Measurements from ENCODE around the gene ZDHHC14.
"Not testable (repeated sequence)": the region's sequence is repeated elsewhere in the genome, so short reads cannot be mapped to it uniquely, and the experiment has no call there.

The ZDHHC14 gene

DNA sequence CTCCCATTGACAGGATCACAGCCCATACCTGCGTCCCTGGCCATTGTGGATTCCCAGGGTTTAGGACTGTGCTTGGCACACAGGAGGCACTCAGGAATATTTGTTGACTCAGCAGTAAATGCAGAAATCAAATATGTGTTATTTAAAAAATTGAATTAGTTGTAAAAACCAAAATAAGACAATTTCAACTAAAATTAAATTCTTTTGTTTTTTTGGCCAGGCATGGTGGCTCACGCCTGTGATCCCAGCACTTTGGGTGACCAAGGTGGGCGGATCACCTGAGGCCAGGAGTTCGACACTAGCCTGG, 85.3 kb downstream of the ZDHHC14 start:
- H3K27me3 ChIP-seq (ENCODE audit: control insufficient read depth in 1 of 2, insufficient read depth in 2 of 2, low read length in 2 of 2), result no peaks in the 10 kb centered on the region
- no peaks in the 10 kb centered on the region for H3K9me3 ChIP-seq (ENCODE audit: control insufficient read depth in 2 of 2, low read length in 2 of 2)
- H3K4me1 ChIP-seq (ENCODE audit: control insufficient read depth, insufficient read depth, low read length), result peaks cover 3% of the 10 kb centered on the region
- H3K4me3 ChIP-seq (ENCODE audit: low read length in 2 of 2), result no peak overlapping the region
- no peaks in the 10 kb centered on the region for H3K36me3 ChIP-seq (ENCODE audit: control insufficient read depth in 2 of 2, insufficient read depth in 2 of 2, low read length in 2 of 2)
- H3K9ac ChIP-seq (ENCODE audit: low read length in 2 of 2), result no peak overlapping the region
- H3K27ac ChIP-seq (ENCODE audit: low read length), result no peak overlapping the region

DNA sequence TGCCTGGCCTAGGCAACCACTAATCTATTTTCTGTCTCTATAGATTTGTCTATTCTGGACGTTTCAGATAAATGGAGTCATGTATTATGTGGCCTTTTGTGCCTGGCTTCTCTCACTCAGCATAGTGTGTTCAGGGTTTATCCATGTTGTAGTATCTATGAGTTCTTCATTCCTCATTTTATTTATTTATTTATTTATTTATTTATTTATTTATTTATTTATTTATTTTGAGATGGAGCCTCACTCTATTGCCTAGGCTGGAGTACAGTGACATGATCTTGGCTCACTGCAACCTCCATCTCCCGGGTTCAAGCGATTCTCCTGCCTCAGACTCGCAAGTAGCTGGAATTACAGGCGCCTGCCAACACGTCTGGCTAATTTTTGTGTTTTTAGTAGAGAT, 86.3 kb downstream of the ZDHHC14 start:
- not testable (repeated sequence) for H3K9me3 ChIP-seq (ENCODE audit: control insufficient read depth in 2 of 2, low read length in 2 of 2); H3K4me3 ChIP-seq (ENCODE audit: low read length in 2 of 2); H3K4me1 ChIP-seq (ENCODE audit: control insufficient read depth, insufficient read depth, low read length); H3K36me3 ChIP-seq (ENCODE audit: control insufficient read depth in 2 of 2, insufficient read depth in 2 of 2, low read length in 2 of 2); H3K27me3 ChIP-seq (ENCODE audit: control insufficient read depth in 1 of 2, insufficient read depth in 2 of 2, low read length in 2 of 2); H3K27ac ChIP-seq (ENCODE audit: low read length); H3K9ac ChIP-seq (ENCODE audit: low read length in 2 of 2)

DNA sequence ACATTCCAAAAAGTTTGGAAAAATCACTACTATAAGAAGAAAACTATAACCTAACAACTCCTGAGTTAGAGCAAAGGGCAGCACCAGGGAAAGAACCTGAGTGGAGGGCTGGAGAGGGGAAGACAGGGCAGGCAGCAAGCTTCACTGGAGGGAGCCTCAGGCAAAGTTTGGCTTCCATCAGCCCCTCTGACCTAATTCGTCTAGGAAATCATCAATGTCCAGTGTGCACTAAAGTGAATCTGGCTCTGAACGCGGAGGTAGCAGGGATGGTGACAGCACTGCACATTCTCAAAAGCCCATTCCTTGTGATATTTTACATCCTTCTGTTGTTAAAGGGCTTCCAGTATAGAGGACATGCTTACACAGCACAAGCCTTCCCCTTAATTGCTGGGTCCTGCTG, 87.1 kb downstream of the ZDHHC14 start:
- no peak overlapping the region for H3K27ac ChIP-seq (ENCODE audit: low read length)
- H3K4me3 ChIP-seq (ENCODE audit: low read length in 2 of 2), result no peak overlapping the region
- no peaks in the 10 kb centered on the region for H3K36me3 ChIP-seq (ENCODE audit: control insufficient read depth in 2 of 2, insufficient read depth in 2 of 2, low read length in 2 of 2)
- H3K9ac ChIP-seq (ENCODE audit: low read length in 2 of 2), result no peak overlapping the region
- H3K27me3 ChIP-seq (ENCODE audit: control insufficient read depth in 1 of 2, insufficient read depth in 2 of 2, low read length in 2 of 2), result no peaks in the 10 kb centered on the region
- H3K4me1 ChIP-seq (ENCODE audit: control insufficient read depth, insufficient read depth, low read length), result no peaks in the 10 kb centered on the region
- H3K9me3 ChIP-seq (ENCODE audit: control insufficient read depth in 2 of 2, low read length in 2 of 2), result no peaks in the 10 kb centered on the region

DNA sequence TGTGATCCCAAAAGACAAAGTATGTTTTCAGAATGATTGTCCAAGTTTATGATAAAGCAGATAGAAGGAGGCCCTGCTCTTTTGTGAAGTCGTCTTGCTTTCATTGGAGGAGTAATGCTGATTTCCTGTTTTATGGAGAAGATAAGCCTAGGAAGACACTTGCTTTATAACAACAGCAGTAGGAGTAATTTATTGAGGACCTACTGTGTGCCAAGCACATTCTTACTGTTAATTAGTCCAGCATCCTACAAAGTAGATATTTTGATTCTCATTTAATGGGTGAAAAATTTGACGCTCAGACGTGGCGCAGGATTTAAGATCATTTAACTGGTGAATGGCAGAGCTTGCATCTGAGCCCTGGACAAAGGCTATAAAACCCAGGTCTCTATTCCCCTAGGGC, 87.6 kb downstream of the ZDHHC14 start:
- Histone ChIP-seq H3K9me3 (ENCODE audit: control insufficient read depth in 2 of 2, low read length in 2 of 2) (no peaks in the 10 kb centered on the region), H3K36me3 (ENCODE audit: control insufficient read depth in 2 of 2, insufficient read depth in 2 of 2, low read length in 2 of 2) (no peaks in the 10 kb centered on the region), H3K27me3 (ENCODE audit: control insufficient read depth in 1 of 2, insufficient read depth in 2 of 2, low read length in 2 of 2) (no peaks in the 10 kb centered on the region)

DNA sequence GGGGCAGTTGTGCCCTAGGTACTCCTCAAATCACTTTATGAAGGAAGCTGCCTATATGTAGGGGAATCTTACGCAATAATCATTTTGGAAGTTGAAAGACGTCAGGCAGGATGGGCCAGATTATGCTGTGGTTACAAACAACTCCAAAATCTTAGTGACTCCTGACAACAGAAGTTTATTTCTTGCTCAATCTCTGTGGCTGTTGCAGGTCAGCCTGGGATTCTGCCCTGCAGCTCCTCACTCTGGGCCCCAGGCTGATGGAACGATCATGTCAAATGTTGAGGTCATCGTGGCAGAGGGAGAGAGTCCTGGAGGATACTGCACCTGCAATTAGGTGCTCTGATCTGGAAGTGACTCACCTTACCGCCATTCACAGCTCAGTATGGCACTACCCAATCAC, 88.4 kb downstream of the ZDHHC14 start:
- H3K36me3 ChIP-seq (ENCODE audit: control insufficient read depth in 2 of 2, insufficient read depth in 2 of 2, low read length in 2 of 2), result no peaks in the 10 kb centered on the region
- H3K9ac ChIP-seq (ENCODE audit: low read length in 2 of 2), result no peak overlapping the region
- no peaks in the 10 kb centered on the region for H3K4me1 ChIP-seq (ENCODE audit: control insufficient read depth, insufficient read depth, low read length)
- H3K27ac ChIP-seq (ENCODE audit: low read length), result no peak overlapping the region
- H3K27me3 ChIP-seq (ENCODE audit: control insufficient read depth in 1 of 2, insufficient read depth in 2 of 2, low read length in 2 of 2), result no peaks in the 10 kb centered on the region
- H3K9me3 ChIP-seq (ENCODE audit: control insufficient read depth in 2 of 2, low read length in 2 of 2), result no peaks in the 10 kb centered on the region
- no peak overlapping the region for H3K4me3 ChIP-seq (ENCODE audit: low read length in 2 of 2)

More for the DNA sequence above, 87.6 kb downstream of the ZDHHC14 start:
- Histone ChIP-seq H3K4me1 (ENCODE audit: control insufficient read depth, insufficient read depth, low read length) (no peaks in the 10 kb centered on the region), H3K27ac (ENCODE audit: low read length) (no peak overlapping the region), H3K9ac (ENCODE audit: low read length in 2 of 2) (no peak overlapping the region), H3K4me3 (ENCODE audit: low read length in 2 of 2) (no peak overlapping the region)

DNA sequence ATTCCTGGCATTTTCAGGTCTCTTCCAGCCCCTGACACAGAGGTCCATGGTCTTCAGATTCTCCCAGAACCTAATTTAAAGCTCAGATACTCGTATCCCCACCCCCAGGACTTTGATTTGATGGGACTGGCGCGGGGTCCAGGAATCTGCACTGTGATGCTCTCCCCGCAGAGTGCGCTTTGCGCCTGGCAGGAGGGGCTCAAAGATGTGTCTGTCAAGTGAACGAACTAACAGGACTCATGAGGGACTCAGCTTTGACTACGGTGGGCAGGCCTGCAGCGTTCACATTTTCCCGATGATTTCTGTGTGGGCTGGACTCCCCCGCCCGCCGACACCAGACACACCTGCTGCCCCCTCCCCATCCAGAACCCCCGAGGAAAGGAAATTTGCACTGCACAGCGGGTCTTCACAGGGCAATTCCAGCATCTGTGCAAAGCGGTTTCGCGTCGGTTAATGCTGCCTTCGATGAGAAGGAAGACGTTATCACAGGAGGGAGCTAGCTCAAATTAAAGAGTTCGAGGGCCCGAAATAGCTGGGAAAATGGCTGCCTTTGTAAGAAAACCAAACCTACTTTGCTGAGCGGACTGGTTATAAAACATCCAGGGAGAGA, 90.2 kb downstream of the ZDHHC14 start:
- Histone ChIP-seq H3K9me3 (ENCODE audit: control insufficient read depth in 2 of 2, low read length in 2 of 2) (no peaks in the 10 kb centered on the region), H3K4me3 (ENCODE audit: low read length in 2 of 2) (no peak overlapping the region), H3K27me3 (ENCODE audit: control insufficient read depth in 1 of 2, insufficient read depth in 2 of 2, low read length in 2 of 2) (no peaks in the 10 kb centered on the region)

DNA sequence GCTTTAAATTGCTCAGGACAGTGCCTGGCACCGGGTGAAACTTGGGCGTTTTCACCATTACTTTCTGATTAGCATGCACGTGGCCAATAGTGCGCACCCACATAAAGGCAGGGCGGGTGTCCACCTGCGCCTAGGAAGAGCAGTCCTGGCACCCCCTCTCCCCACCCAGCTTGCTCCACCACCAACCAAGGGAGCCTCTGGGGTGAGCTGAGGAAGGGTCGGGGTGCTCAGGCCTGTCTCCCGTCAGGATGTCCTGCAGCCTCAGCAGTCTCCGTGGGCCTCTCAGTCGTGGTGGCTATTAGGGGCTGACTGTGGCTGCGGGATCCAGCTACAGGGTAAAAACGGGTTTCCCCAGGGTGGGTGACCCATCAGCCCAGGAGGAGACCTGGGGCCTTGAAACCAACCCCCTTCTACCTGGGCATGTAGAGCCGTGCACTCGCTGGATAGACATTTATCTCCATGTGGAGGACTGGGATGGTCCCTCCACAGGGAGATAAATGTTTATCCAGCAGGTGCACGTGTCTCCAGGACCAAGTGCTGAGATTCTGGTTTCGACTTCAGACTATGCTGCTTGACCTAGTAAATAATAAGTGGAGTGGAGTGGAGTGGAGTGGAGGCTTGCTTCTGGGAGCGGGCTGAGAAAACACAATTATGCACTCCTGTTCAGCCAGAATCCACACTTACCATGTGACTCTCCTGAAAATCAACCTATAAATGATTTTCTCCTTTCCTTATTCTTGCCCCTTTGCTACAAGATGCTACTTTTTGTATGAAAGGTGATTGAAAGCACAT, 91.1 kb downstream of the ZDHHC14 start:
- Histone ChIP-seq H3K27ac (ENCODE audit: low read length) (no peak overlapping the region), H3K4me1 (ENCODE audit: control insufficient read depth, insufficient read depth, low read length) (no peaks in the 10 kb centered on the region), H3K9ac (ENCODE audit: low read length in 2 of 2) (no peak overlapping the region), H3K27me3 (ENCODE audit: control insufficient read depth in 1 of 2, insufficient read depth in 2 of 2, low read length in 2 of 2) (no peaks in the 10 kb centered on the region), H3K4me3 (ENCODE audit: low read length in 2 of 2) (no peak overlapping the region), H3K36me3 (ENCODE audit: control insufficient read depth in 2 of 2, insufficient read depth in 2 of 2, low read length in 2 of 2) (no peaks in the 10 kb centered on the region), H3K9me3 (ENCODE audit: control insufficient read depth in 2 of 2, low read length in 2 of 2) (no peaks in the 10 kb centered on the region)

More for the DNA sequence above, 90.2 kb downstream of the ZDHHC14 start:
- no peaks in the 10 kb centered on the region for H3K36me3 ChIP-seq (ENCODE audit: control insufficient read depth in 2 of 2, insufficient read depth in 2 of 2, low read length in 2 of 2)
- H3K4me1 ChIP-seq (ENCODE audit: control insufficient read depth, insufficient read depth, low read length), result no peaks in the 10 kb centered on the region
- H3K27ac ChIP-seq (ENCODE audit: low read length), result no peak overlapping the region
- H3K9ac ChIP-seq (ENCODE audit: low read length in 2 of 2), result no peak overlapping the region

DNA sequence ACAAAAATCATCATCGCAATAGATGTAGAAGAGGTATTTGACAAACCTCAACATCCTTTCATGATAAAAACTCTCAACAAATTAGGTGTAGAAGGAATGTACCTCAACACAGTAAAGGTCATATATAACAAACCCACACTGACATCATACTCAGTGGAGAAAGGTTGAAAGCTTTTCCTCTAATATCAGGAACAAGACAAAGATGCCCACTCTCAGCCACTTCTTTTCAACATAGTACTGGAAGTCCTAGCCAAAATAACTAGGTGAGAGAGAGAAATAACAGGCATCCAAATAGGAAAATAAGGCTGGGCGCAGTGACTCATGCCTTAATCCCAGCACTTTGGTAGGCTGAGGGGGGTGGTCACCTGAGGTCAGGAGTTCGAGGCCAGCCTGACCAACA, 95.8 kb downstream of the ZDHHC14 start:
- H3K36me3 ChIP-seq (ENCODE audit: control insufficient read depth in 2 of 2, insufficient read depth in 2 of 2, low read length in 2 of 2), result no peaks in the 10 kb centered on the region
- no peak overlapping the region for H3K27ac ChIP-seq (ENCODE audit: low read length)
- no peaks in the 10 kb centered on the region for H3K4me1 ChIP-seq (ENCODE audit: control insufficient read depth, insufficient read depth, low read length)
- no peaks in the 10 kb centered on the region for H3K27me3 ChIP-seq (ENCODE audit: control insufficient read depth in 1 of 2, insufficient read depth in 2 of 2, low read length in 2 of 2)
- no peak overlapping the region for H3K4me3 ChIP-seq (ENCODE audit: low read length in 2 of 2)
- H3K9ac ChIP-seq (ENCODE audit: low read length in 2 of 2), result no peak overlapping the region
- H3K9me3 ChIP-seq (ENCODE audit: control insufficient read depth in 2 of 2, low read length in 2 of 2), result no peaks in the 10 kb centered on the region

DNA sequence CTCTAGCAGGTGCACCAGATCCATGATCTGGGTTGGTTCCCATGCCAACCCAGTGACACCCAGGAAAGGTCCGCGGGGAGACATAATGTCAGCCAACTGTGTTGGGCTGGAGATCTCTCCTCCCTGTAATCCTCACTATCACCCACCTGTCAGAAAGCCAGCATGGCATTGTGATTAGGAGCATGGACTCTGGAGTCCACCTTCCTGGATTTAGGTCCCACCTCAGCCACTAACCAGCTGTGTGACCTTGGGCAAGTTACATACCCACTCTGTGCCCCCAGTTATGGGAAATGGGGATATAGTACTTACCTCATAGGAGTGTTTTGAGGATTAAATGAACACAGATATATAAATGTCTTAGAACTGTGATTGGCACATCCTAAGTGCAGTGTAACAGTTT, 97.9 kb downstream of the ZDHHC14 start:
- no peaks in the 10 kb centered on the region for H3K4me1 ChIP-seq (ENCODE audit: control insufficient read depth, insufficient read depth, low read length)
- H3K27ac ChIP-seq (ENCODE audit: low read length), result no peak overlapping the region

DNA sequence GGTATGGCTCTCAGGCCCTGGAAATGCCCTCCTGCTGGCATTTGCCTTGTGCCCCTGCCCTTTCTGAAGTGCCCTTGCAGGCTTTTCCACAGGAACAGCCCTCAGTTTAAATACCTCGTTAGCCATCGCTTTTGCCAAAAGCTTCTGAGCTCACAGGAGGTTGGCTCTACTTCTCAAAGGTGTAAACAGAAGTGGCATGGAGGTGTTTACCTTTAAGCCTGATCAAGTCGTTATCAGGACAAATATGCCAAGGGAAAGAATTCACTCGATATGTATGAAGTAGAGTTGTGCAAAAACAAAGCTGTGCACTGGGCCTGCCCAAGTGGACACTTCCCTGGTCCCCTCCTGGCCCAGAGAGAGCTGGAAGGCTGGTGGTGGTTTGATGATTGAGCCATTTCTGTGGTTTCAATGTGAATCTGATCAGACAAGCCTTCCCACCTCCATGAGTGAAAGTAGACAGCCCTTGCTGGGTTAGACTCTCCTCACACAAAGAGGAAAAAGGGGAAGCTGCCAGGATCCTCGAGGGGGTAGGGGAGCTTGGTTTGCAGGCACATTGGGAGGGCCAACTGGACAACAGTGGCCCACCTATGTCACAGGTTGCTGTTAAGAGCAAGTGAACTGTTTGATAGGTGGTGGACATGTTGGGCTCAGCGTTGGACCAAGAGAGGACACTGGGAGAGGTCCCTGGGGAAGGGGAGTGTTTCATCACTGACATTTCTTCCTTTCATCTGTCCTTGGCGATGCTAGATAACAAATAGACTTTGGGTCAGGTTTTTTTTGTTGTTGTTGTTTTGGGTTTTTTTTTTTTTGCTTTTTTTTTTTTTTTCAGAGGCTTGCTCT, 98.7 kb downstream of the ZDHHC14 start:
- no peak overlapping the region for H3K27ac ChIP-seq (ENCODE audit: low read length)
- H3K9me3 ChIP-seq (ENCODE audit: control insufficient read depth in 2 of 2, low read length in 2 of 2), result no peaks in the 10 kb centered on the region
- no peak overlapping the region for H3K4me3 ChIP-seq (ENCODE audit: low read length in 2 of 2)
- no peak overlapping the region for H3K9ac ChIP-seq (ENCODE audit: low read length in 2 of 2)
- H3K4me1 ChIP-seq (ENCODE audit: control insufficient read depth, insufficient read depth, low read length), result no peaks in the 10 kb centered on the region
- H3K36me3 ChIP-seq (ENCODE audit: control insufficient read depth in 2 of 2, insufficient read depth in 2 of 2, low read length in 2 of 2), result no peaks in the 10 kb centered on the region
- no peaks in the 10 kb centered on the region for H3K27me3 ChIP-seq (ENCODE audit: control insufficient read depth in 1 of 2, insufficient read depth in 2 of 2, low read length in 2 of 2)

More for the DNA sequence above, 97.9 kb downstream of the ZDHHC14 start:
- H3K9ac ChIP-seq (ENCODE audit: low read length in 2 of 2), result no peak overlapping the region
- H3K4me3 ChIP-seq (ENCODE audit: low read length in 2 of 2), result no peak overlapping the region
- no peaks in the 10 kb centered on the region for H3K36me3 ChIP-seq (ENCODE audit: control insufficient read depth in 2 of 2, insufficient read depth in 2 of 2, low read length in 2 of 2)
- H3K9me3 ChIP-seq (ENCODE audit: control insufficient read depth in 2 of 2, low read length in 2 of 2), result no peaks in the 10 kb centered on the region
- H3K27me3 ChIP-seq (ENCODE audit: control insufficient read depth in 1 of 2, insufficient read depth in 2 of 2, low read length in 2 of 2), result no peaks in the 10 kb centered on the region
